HFFc6 (cell line): Measurements from ENCODE around the gene COG5. TPM values are rescaled to one million over a fixed set of nuclear protein-coding genes. Genes with fewer than 3 reads are reported as not detected.

Source experiments
- DNase-seq: peaks from one replicate; pipeline ENCODE4 v3.0.0-alpha.2; 2018
- H3K27ac Mint-ChIP-seq: 2 replicates; pipeline ENCODE4 v1.8.0; 2020; ENCODE audit warnings: mild to moderate bottlenecking, mixed read lengths
- H3K27me3 Mint-ChIP-seq: 2 replicates; pipeline ENCODE4 v1.8.0; 2021; ENCODE audit warnings: mild to moderate bottlenecking, moderate library complexity, mixed read lengths; ENCODE audit not compliant: insufficient read depth
- H3K36me3 Mint-ChIP-seq: 2 replicates; pipeline ENCODE4 v1.8.0; 2021; ENCODE audit warnings: low read depth, mixed read lengths
- H3K4me1 Mint-ChIP-seq: 2 replicates; pipeline ENCODE4 v1.8.0; 2020; ENCODE audit warnings: low read depth, mixed read lengths
- H3K4me3 Mint-ChIP-seq: 2 replicates; pipeline ENCODE4 v1.8.0; 2020; ENCODE audit warnings: mild to moderate bottlenecking, moderate library complexity, mixed read lengths
- H3K9me3 Mint-ChIP-seq: 2 replicates; pipeline ENCODE4 v1.8.0; 2020; ENCODE audit warnings: mild to moderate bottlenecking, mixed read lengths
- CTCF ChIP-seq: fragments of 200-600 bp; sonication (generic); IDR thresholded peaks from 2 replicates; pipeline ENCODE4 v1.5.0; 2021; ENCODE audit warnings: antibody characterized with exemption, mild to moderate bottlenecking
- total RNA-seq, 6 experiments: library from RNA; stranded (reverse); fragmentation: NEBNext Ultra II Directional; extraction: Animal tissue kit (Norgen Biotek cat#: 25700); gene quantifications; 2 replicates in 1 of 6; 3 replicates in 5 of 6; pipeline ENCODE4 v1.2.3, GENCODE V29; 2021

The COG5 gene
- total RNA-seq, 6 experiments from 2014 or later: 25.6 to 34.8 (median 31.6) TPM

DNA sequence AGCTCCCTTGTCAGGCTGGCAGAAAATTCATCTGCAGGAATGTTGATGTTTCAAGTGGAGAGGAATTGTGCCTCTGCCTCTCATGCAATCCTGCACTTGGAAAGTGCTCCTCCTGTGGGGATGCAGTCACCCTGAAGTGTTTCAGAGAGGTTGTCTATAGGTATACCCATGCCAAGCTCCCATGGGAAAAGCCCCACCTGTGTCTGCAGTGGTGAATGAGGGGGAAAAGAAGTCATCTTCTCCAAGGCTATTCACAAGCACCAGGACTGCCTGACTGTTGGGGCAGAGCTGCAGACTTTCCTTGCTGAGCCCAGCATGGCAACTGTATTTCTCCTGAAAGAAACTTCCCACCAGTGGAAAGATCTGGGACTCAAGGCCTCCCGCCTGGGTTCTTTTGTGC, 58.4 kb downstream of the COG5 start:
- no peak overlapping the region for H3K27ac Mint-ChIP-seq
- H3K27me3 Mint-ChIP-seq: no peaks in the 10 kb centered on the region; the same call in 1 of the 2 replicates
- DNase-seq: no peak
- H3K36me3 Mint-ChIP-seq: peaks cover 16% of the 10 kb centered on the region
- no peak overlapping the region for H3K4me3 Mint-ChIP-seq
- peaks cover 8% of the 10 kb centered on the region; the same call in 1 of the 2 replicates for H3K9me3 Mint-ChIP-seq
- H3K4me1 Mint-ChIP-seq: no peaks in the 10 kb centered on the region
- no peak for TF ChIP-seq CTCF

DNA sequence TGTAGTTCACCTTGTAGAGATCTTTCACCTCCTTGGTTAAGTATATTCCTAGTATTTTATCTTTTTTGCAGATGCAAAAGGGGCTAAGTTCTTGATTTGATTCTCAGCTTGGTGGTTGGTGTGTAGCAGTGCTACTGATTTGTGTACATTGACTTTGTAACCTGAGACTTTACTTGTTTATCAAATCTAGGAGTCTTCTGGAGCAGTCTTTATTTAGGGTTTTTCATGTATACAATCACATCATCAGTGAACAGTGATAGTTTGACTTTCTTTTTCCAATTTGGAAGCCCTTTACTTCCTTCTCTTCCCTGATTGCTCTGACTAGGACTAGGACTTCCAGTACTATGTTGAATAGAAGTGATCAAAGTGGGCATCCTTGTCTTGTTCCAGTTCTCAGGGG, 60.0 kb downstream of the COG5 start:
- TF ChIP-seq CTCF: no peak
- H3K4me1 Mint-ChIP-seq: peaks cover 7% of the 10 kb centered on the region
- H3K36me3 Mint-ChIP-seq: peaks cover 8% of the 10 kb centered on the region
- DNase-seq: no peak
- H3K4me3 Mint-ChIP-seq: no peak overlapping the region
- H3K27me3 Mint-ChIP-seq: no peaks in the 10 kb centered on the region; the same call in 1 of the 2 replicates
- peaks cover 2% of the 10 kb centered on the region; the same call in 1 of the 2 replicates for H3K9me3 Mint-ChIP-seq
- H3K27ac Mint-ChIP-seq: no peak overlapping the region

DNA sequence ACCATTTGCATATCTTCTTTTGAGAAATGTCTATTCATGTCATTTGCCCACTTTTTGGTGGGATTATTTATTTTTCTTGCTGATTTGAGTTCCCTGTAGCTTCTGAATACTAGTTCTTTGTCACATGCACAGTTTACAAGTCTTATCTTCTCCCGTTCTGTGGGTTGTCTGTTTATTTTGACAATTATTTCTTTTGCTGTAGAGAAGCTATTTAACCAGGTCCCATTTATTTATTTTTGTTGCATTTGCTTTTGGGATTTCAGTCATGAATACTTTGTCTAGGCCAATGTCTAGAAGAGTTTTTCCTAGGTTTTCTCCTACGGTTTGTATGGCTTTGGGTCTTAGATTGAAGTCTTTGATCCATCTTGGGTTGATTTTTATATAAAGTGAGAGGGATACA, 60.9 kb downstream of the COG5 start:
- Mint-ChIP-seq H3K9me3 (no peaks in the 10 kb centered on the region), H3K36me3 (peaks cover 4% of the 10 kb centered on the region; the same call in 1 of the 2 replicates), H3K27me3 (no peaks in the 10 kb centered on the region), H3K4me3 (no peak overlapping the region), H3K4me1 (peaks cover 7% of the 10 kb centered on the region), H3K27ac (no peak overlapping the region)
- no peak for TF ChIP-seq CTCF
- no peak for DNase-seq

GRCh38 chr7:107502154-107502553, 61.6 kb downstream of the COG5 start:
- H3K4me1 Mint-ChIP-seq: peaks cover 7% of the 10 kb centered on the region
- H3K9me3 Mint-ChIP-seq: no peaks in the 10 kb centered on the region
- no peaks in the 10 kb centered on the region for H3K36me3 Mint-ChIP-seq
- H3K4me3 Mint-ChIP-seq: no peak overlapping the region
- no peaks in the 10 kb centered on the region for H3K27me3 Mint-ChIP-seq
- no peak overlapping the region for H3K27ac Mint-ChIP-seq
- TF ChIP-seq CTCF: no peak
- DNase-seq: no peak

GRCh38 chr7:107501593-107501992, 62.1 kb downstream of the COG5 start:
- Mint-ChIP-seq H3K27ac (no peak overlapping the region), H3K4me3 (no peak overlapping the region), H3K4me1 (peaks cover 7% of the 10 kb centered on the region), H3K36me3 (no peaks in the 10 kb centered on the region), H3K9me3 (no peaks in the 10 kb centered on the region), H3K27me3 (no peaks in the 10 kb centered on the region)
- TF ChIP-seq CTCF: peak; percentile 79
- DNase-seq: peak; percentile 52

GRCh38 chr7:107499731-107500130, 64.0 kb downstream of the COG5 start:
- no peaks in the 10 kb centered on the region for H3K9me3 Mint-ChIP-seq
- H3K4me1 Mint-ChIP-seq: peaks cover 12% of the 10 kb centered on the region
- DNase-seq: no peak
- TF ChIP-seq CTCF: no peak
- H3K4me3 Mint-ChIP-seq: no peak overlapping the region
- H3K27me3 Mint-ChIP-seq: no peaks in the 10 kb centered on the region; the same call in 1 of the 2 replicates
- H3K36me3 Mint-ChIP-seq: 0 out of 2 replicates have a peak, but pooled peaks cover 3% of the 10 kb centered on the region
- H3K27ac Mint-ChIP-seq: no peak overlapping the region
